IPS-20b (cell line): ENCODE measurements around the gene EPB41L2.

Source experiments
- H3K27ac ChIP-seq: one replicate; pipeline ENCODE4 v1.5.1; 2013; ENCODE audit warnings: low read length
- H3K27me3 ChIP-seq: 2 replicates; pipeline ENCODE4 v1.6.1; 2013; ENCODE audit warnings: mild to moderate bottlenecking, low read length, inconsistent platforms; ENCODE audit not compliant: insufficient read depth
- H3K36me3 ChIP-seq: 2 replicates; pipeline ENCODE4 v1.6.1; 2013; ENCODE audit warnings: low read depth, mild to moderate bottlenecking, inconsistent platforms, low read length, moderate library complexity; ENCODE audit not compliant: insufficient read depth
- H3K4me1 ChIP-seq: 2 replicates; pipeline ENCODE4 v1.6.1; 2013; ENCODE audit warnings: mild to moderate bottlenecking, control low read depth, inconsistent platforms, low read length, moderate library complexity; ENCODE audit not compliant: insufficient read depth
- H3K4me3 ChIP-seq: 2 replicates; pipeline ENCODE4 v1.5.1; 2013; ENCODE audit warnings: mild to moderate bottlenecking, low read length, inconsistent platforms
- H3K9ac ChIP-seq: 2 replicates; pipeline ENCODE4 v1.6.1; 2013; ENCODE audit warnings: low read depth, mild to moderate bottlenecking, inconsistent platforms, low read length, moderate library complexity
- H3K9me3 ChIP-seq: 2 replicates; pipeline ENCODE4 v1.6.1; 2013; ENCODE audit warnings: mild to moderate bottlenecking, low read depth, low read length, inconsistent platforms; ENCODE audit not compliant: insufficient read depth

The EPB41L2 gene

GRCh38 chr6:130981409-130981808 is 81.6 kb downstream of the EPB41L2 start:
- Histone ChIP-seq H3K4me3 (no peak overlapping the region), H3K27ac (no peak overlapping the region), H3K36me3 (no peaks in the 10 kb centered on the region), H3K9ac (no peak overlapping the region), H3K4me1 (peaks cover 7% of the 10 kb centered on the region; the same call in 1 of the 2 replicates), H3K27me3 (no peaks in the 10 kb centered on the region), H3K9me3 (no peaks in the 10 kb centered on the region)

- no peak overlapping the region for H3K4me3 ChIP-seq
- H3K36me3 ChIP-seq, result no peaks in the 10 kb centered on the region
- H3K9me3 ChIP-seq, result no peaks in the 10 kb centered on the region
- H3K27ac ChIP-seq, result no peak overlapping the region
- no peaks in the 10 kb centered on the region for H3K27me3 ChIP-seq
- no peak overlapping the region for H3K9ac ChIP-seq
- peaks cover 7% of the 10 kb centered on the region; the same call in 1 of the 2 replicates for H3K4me1 ChIP-seq
These were observed 82.6 kb downstream of the EPB41L2 start for GRCh38 chr6:130980310-130981032.

GRCh38 chr6:130978660-130979396 is 84.2 kb downstream of the EPB41L2 start:
- H3K27ac ChIP-seq, result no peak overlapping the region
- peaks cover 11% of the 10 kb centered on the region; the same call in 1 of the 2 replicates for H3K4me1 ChIP-seq
- no peaks in the 10 kb centered on the region for H3K9me3 ChIP-seq
- no peaks in the 10 kb centered on the region for H3K36me3 ChIP-seq
- H3K4me3 ChIP-seq, result no peak overlapping the region
- H3K27me3 ChIP-seq, result no peaks in the 10 kb centered on the region
- no peak overlapping the region for H3K9ac ChIP-seq

DNA sequence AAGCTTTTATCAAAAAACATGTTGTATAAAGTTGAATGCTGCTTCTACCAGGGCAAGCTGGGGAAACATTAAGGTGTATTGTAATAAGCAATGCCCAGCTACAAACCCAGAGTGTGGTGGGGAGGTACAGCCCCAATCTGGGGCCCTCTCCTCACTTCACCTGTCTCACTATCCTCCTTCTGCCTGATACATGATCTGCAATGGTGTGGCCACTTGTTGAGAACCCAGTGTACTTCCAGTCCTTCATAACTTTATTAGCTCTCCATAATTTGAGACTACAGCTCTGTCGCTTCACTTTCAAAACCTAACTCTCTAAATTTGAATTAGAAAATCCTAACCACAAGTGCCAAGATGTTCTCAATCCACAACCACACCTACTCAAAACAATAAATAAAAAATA is 84.9 kb downstream of the EPB41L2 start:
- H3K4me3 ChIP-seq, result no peak overlapping the region
- no peak overlapping the region for H3K27ac ChIP-seq
- peaks cover 17% of the 10 kb centered on the region; the same call in 1 of the 2 replicates for H3K4me1 ChIP-seq
- no peaks in the 10 kb centered on the region for H3K9me3 ChIP-seq
- no peaks in the 10 kb centered on the region for H3K27me3 ChIP-seq
- no peaks in the 10 kb centered on the region for H3K36me3 ChIP-seq
- no peak overlapping the region for H3K9ac ChIP-seq

GRCh38 chr6:130975325-130975724 is 87.7 kb downstream of the EPB41L2 start:
- Histone ChIP-seq H3K4me3 (no peak overlapping the region), H3K4me1 (peaks cover 15% of the 10 kb centered on the region; the same call in 1 of the 2 replicates), H3K9ac (no peak overlapping the region), H3K36me3 (no peaks in the 10 kb centered on the region), H3K27ac (no peak overlapping the region), H3K9me3 (no peaks in the 10 kb centered on the region), H3K27me3 (no peaks in the 10 kb centered on the region)

DNA sequence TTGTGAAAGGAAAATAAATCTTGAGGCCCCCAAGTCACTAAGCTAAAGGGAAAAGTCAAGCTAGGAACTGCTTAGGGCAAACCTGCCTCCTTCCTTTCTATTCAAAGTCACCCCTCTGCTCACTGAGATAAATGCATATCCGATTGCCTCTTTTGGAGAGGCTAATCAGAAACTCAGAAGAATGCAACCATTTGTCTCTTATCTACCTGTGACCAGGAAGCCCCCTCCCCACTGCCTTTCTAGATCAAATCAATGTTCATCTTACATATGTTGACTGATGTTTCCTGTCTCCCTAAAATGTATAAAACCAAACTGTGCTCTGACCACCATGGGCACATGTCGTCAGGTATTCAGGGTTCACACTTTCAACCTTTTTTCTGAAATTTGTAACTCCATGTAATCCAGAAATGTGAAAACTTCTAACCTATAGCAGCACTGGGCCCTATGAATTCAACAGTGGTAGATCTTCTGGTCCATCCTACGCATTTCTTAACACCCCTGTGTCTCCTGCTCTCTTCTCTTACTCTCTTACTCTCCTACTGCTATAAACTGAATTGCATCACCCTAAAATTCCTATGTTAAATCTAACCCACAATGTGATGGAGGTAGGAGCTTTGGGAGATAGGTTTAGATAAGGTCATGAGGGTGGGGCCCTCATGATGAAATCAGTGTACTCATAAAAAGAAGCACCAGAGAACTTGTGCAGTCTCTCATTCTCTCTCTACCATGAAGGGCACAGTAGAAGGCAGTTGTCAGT is 89.3 kb downstream of the EPB41L2 start:
- Histone ChIP-seq H3K36me3 (no peaks in the 10 kb centered on the region), H3K4me3 (no peak overlapping the region), H3K27me3 (no peaks in the 10 kb centered on the region), H3K27ac (no peak overlapping the region), H3K9me3 (no peaks in the 10 kb centered on the region), H3K9ac (no peak overlapping the region), H3K4me1 (peaks cover 12% of the 10 kb centered on the region; the same call in 1 of the 2 replicates)

GRCh38 chr6:130971504-130971903 is 91.5 kb downstream of the EPB41L2 start:
- Histone ChIP-seq H3K27me3 (no peaks in the 10 kb centered on the region), H3K4me1 (peaks cover 25% of the 10 kb centered on the region; the same call in 1 of the 2 replicates), H3K27ac (no peak overlapping the region), H3K4me3 (no peak overlapping the region), H3K9ac (no peak overlapping the region), H3K9me3 (no peaks in the 10 kb centered on the region), H3K36me3 (no peaks in the 10 kb centered on the region)

- Histone ChIP-seq H3K4me1 (peaks cover 26% of the 10 kb centered on the region; the same call in 1 of the 2 replicates), H3K36me3 (no peaks in the 10 kb centered on the region), H3K9me3 (no peaks in the 10 kb centered on the region), H3K9ac (no peak overlapping the region), H3K27me3 (no peaks in the 10 kb centered on the region), H3K27ac (no peak overlapping the region), H3K4me3 (no peak overlapping the region)
These were observed 92.1 kb downstream of the EPB41L2 start for GRCh38 chr6:130970839-130971410.

DNA sequence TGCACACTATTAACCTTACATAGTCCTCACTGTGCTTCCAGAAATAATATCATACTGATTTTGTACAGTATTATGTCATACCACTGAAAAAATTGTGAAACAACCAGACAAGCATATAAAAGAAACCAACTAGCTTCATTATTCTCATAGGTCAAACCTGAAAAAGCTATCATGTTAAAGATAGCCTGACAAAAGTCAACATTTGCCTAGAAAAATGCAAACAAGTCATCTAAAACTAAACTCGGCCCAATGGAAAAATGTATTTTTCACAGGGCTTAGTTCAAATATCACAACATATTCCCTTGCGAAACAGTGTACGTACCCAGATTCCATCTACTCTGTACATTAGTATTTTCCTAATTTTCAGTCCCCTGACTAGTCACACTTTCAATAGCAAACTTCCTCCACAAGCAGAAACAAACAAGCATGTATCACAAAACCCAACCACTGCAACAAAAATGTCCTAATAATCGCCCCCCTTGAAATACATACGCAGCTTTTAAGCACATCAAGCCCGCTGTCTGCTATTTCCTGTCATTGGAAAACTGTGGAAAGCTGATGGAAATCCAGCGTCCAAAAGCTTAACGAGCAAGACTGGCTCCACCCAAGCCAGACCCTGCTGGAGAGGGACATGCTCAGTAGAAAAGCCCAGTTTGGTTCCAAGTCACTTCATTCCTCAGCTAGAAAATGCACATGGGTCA is 93.1 kb downstream of the EPB41L2 start:
- Histone ChIP-seq H3K27ac (no peak overlapping the region), H3K4me1 (peaks cover 26% of the 10 kb centered on the region; the same call in 1 of the 2 replicates), H3K9ac (no peak overlapping the region), H3K4me3 (no peak overlapping the region), H3K36me3 (no peaks in the 10 kb centered on the region), H3K27me3 (no peaks in the 10 kb centered on the region), H3K9me3 (no peaks in the 10 kb centered on the region)

GRCh38 chr6:130969166-130969565 is 93.9 kb downstream of the EPB41L2 start:
- no peak overlapping the region for H3K4me3 ChIP-seq
- H3K4me1 ChIP-seq, result peaks cover 26% of the 10 kb centered on the region; the same call in 1 of the 2 replicates
- no peaks in the 10 kb centered on the region for H3K9me3 ChIP-seq
- no peak overlapping the region for H3K27ac ChIP-seq
- H3K9ac ChIP-seq, result no peak overlapping the region
- no peaks in the 10 kb centered on the region for H3K27me3 ChIP-seq
- no peaks in the 10 kb centered on the region for H3K36me3 ChIP-seq

GRCh38 chr6:130968476-130968875 is 94.6 kb downstream of the EPB41L2 start:
- no peak overlapping the region for H3K4me3 ChIP-seq
- peaks cover 19% of the 10 kb centered on the region; the same call in 1 of the 2 replicates for H3K4me1 ChIP-seq
- no peak overlapping the region for H3K27ac ChIP-seq
- H3K36me3 ChIP-seq, result no peaks in the 10 kb centered on the region
- H3K9me3 ChIP-seq, result no peaks in the 10 kb centered on the region
- H3K27me3 ChIP-seq, result no peaks in the 10 kb centered on the region
- no peak overlapping the region for H3K9ac ChIP-seq
